ENCODE data around the gene IARS2.
"Not testable (repeated sequence)": the region's sequence is repeated elsewhere in the genome, so short reads cannot be mapped to it uniquely, and the experiment has no call there.

IARS2 gene

DNA sequence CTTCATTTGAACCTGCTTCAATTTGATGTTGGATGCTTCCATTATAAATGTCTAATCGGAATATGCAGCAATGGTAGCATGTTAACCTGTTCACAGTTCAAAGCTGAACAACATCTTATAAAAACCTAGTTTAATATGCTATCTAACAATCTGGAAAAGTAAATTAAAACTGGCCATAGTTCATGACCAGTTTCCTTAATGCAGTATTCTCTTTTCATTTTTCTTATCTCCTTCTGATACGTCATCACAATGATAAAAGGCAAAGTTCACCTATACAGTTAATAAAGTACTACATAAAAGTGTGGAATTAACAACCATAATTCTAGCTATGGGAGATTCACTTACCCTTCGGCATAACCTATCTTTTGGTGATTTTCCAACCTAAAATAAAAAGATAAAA lies 65.1 kb downstream of the IARS2 start:
- DNase-seq (ENCODE audit: extremely low spot score, insufficient read length, low read depth): no peak
- FAIRE-seq: no peak

DNA sequence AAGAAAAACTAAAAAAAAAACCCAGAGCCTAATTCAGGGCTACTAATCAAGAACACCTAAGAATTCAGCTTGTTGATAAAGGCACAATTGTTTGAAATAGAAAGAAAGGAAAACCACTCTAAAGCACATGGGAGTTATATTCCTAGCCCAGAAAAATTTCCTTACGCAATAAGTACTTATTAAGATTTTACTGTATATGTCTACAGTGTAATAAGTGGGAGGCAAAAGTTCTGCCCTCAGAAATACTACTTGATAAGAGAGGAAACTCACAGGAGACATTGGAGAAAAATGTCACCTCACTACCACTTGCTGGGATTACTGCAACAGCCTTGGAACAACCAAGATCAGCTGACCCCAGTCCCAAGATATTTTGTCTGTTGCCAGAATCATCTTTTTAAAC lies 66.1 kb downstream of the IARS2 start:
- DNase-seq (ENCODE audit: extremely low spot score, insufficient read length, low read depth) (no peak), FAIRE-seq (no peak)

DNA sequence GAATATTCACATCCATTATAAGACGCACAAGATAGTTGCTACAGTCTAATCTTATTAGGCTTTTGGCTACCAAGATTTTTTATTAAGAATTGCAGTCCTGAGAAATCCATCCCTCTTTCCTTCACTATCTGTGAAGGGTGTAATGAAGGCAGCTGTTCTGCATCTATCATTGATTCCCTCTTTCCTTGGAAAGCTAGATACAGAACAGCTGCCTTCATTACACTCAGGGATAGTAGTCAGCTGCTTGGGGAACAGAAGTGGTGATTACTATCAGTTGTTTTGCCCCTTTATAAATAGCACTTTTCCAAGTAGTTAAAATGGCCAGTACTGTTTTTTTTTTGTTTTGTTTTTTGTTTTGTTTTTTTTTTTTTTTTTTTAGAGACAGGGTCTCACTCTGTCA lies 70.2 kb downstream of the IARS2 start:
- FAIRE-seq: no peak
- no peak for DNase-seq (ENCODE audit: extremely low spot score, insufficient read length, low read depth)

DNA sequence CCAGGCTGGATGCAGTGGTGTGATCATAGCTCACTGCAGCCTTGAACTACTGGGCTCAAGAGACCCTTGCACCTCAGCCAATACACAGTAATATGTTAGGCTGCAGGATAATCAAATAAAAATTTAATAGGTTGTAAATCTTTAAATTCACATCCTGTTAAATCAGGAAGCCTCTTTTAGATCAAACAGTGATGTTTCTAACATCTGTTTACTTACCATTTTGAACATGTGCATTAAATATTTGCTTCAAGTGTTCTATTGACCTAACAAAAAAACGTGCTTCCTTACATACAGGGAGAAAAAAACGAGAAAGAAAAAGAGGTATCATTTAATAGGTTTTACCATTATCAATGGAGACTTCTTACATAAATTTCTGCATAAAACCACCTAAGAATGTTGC lies 70.6 kb downstream of the IARS2 start:
- DNase-seq (ENCODE audit: extremely low spot score, insufficient read length, low read depth): no peak
- FAIRE-seq: no peak

DNA sequence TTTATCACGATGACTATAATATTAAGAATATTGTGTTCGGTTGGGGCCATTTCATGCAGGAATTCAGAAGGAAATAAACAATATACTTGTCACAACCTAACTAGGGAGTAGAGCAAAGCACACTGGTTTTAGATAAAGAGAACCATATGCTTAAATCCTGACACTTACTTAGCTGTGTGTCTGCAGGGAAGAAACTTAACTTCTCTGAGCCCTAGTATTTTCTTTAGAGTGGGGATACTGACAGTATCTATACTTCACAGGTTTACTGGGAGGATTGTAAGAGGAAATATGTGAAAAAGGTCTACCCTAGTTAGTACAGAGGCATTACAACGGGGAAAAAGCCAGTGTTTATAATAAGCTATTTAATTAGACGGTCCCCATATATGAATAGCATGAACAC lies 72.9 kb downstream of the IARS2 start:
- DNase-seq (ENCODE audit: extremely low spot score, insufficient read length, low read depth) (no peak), FAIRE-seq (no peak)

DNA sequence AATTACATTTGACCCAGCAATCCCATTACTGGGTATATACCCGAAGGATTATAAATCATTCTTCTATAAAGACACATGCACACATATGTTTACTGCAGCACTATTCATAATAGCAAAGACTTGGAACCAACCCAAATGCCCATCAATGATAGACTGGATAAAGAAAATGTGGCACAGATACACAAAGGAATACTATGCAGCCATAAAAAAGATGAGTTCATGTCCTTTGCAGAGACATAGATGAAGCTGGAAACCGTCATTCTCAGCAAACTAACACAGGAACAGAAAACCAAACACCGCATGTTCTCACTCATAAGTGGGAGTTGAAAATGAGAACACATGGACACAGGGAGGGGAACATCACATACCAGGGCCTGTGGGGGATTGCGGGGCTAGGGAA lies 76.0 kb downstream of the IARS2 start:
- not testable (repeated sequence) for FAIRE-seq; DNase-seq (ENCODE audit: extremely low spot score, insufficient read length, low read depth)

DNA sequence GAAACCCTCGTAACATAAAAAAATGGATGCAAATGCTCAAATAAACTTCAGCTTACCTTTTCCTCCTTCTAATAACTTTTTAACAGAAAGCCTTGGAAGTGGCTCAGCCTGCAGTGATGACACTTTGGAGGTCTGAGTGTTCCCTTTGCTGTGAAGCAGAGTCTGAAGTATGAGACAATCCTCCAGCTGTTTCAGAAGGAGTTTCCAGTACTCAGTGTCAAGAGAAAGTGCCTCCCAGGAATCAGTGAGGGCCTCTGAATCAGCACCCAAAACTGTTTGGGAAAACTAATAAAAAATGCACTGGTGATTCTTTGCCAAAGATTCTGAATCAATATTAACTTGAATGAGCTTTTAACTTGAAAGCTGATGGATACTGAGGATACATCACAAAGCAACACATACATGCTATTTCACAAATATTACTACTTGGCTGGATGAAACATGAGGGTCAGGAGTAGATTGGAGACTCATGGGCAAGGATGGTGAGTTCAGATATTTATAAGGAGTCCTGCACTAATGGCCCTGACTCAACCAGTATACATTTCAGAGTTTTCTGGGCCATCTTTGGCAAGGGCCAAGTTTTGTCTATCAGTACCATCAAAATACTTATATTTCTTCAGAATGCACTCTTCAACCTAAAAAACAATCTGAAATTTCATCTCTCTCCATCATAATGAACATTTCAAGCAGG lies 77.0 kb downstream of the IARS2 start:
- DNase-seq (ENCODE audit: extremely low spot score, insufficient read length, low read depth) (no peak), FAIRE-seq (no peak)

DNA sequence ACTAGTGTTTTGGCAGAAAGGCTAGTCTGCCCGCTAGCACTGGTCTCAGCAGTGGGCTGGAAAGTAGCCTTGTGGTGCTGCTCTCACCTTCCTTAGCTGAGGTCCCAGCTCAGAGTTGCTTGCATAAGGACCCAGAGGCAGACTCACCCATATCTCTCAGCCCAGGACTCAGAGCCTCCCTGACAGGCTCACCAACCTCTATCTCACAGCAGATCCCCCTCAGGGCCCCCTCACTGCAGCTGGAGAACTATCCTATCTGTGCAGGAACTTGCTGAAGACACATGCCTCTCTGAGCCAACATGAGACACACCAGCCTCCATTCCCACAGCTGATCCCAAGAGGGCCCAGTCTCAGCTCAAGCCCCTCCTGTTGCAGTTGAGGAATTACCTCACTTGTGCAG lies 82.6 kb downstream of the IARS2 start:
- no peak for DNase-seq (ENCODE audit: extremely low spot score, insufficient read length, low read depth)
- FAIRE-seq: no peak

DNA sequence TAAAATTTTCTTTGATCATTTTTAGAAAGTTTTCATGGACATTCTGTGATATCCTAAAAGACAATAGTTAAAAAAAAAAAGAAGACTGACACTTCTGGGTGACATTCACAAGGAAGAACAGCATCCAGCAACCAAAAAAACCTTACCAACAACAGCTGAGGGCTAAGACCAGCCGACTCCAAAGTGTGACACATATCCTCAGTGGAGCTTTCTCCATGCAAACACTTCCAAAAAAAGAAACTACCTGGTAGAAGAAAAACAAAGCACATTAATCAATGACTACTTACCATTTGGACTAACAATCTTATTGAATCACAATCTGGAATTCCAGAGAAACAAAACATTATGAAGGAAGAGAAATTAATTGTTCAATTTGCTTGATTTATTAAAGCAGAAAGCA lies 88.2 kb downstream of the IARS2 start:
- DNase-seq (ENCODE audit: extremely low spot score, insufficient read length, low read depth) (no peak), FAIRE-seq (no peak)

DNA sequence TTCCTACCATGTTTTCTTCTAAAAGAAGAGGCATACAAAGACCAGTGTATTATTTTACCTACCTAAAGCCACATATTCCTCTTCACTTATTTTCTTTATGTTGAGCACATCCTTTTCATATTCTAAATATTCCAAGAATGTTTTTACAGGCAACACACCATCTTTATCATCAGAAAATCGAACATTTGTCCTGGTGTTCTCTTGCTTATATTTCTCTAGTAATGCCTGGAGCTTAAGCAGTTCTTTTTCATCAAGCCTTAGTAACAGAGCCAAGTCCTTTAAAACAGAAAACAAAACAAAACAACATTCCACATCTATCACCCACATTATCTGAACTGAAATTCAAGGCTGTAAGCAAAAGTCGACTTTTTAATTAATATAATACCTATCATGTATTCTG lies 88.7 kb downstream of the IARS2 start:
- FAIRE-seq (no peak), DNase-seq (ENCODE audit: extremely low spot score, insufficient read length, low read depth) (no peak)

DNA sequence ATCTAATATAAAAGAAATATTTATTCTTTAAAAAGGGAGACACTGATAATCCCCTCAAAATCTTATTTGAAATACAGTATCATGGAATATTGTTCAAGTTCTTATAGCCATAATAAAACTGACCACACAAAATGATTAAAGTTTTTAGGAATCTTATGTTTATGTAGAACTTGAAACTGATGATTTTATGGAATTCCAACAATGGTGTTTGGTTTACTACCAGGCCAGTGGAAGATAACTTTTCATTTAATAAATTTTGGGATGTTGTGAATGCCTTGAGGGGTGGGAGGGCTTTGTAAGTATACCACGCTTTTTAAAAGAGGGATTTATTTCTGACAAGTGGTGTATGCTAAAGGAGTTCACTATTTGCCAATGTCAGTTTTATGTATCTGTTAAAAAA lies 90.6 kb downstream of the IARS2 start:
- FAIRE-seq: no peak
- DNase-seq (ENCODE audit: extremely low spot score, insufficient read length, low read depth): no peak

DNA sequence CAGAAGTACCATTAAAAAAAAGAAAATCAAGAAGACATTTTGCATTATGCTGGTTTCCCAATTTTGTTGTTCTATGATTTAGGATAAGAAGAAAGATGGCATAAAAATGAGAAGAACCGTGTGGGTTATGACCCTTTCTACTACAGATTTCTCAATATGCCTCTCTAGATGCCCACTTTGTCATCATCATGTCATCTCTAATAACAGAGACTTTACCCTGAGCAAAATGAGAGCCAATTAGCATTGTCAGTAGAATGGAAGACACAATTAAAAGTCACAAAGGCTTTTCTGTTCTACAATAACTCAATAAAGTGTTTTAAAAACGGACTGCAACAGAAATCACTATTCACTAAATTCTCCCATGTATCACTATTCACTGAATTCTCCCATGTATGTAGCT lies 92.8 kb downstream of the IARS2 start:
- no peak for FAIRE-seq
- DNase-seq (ENCODE audit: extremely low spot score, insufficient read length, low read depth): no peak

DNA sequence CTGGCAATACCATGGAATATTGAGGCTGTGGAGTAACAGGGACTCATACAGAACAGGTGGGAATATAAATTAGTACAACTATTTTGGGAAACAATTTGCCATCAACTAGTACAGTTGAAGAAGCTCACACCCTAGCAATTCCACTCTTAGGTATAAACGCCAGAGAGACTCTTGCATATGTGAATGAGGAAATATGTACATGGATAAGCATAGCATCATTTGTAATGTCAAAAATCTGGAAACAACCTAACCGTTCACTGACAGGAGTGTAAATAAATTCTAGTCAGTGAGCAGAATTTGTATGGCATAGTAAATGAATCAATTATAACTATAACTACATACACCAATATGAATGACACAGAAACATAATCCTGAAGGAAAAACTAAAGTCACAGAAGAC lies 94.6 kb downstream of the IARS2 start:
- no peak for FAIRE-seq
- DNase-seq (ENCODE audit: extremely low spot score, insufficient read length, low read depth): no peak

DNA sequence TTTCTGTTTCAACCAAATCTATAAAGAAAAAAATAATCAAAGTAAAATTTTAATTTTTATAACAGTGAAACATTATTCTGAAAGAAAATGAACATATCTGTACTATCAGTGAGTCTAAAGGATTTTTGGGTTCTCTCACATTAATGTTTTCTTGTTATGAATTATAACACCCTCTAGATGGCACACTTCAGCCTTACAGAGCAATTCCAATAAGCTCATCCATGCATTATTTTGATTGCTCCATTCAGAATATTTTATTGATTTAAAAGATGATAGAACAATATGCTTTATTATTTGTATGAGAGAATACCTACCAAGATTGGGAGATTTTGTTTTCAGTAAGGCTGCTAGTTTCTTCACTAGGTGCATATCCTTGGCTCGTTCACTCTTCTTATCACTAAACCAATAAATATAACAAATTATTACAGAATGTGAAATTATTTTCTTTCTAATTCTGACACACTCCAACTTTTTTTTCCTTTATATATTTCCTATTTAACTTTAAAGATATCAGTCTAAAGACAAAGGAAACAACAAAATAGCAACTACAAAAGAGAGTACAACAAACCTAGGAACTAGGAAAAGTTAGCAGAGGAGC lies 95.9 kb downstream of the IARS2 start:
- DNase-seq (ENCODE audit: extremely low spot score, insufficient read length, low read depth) (no peak), FAIRE-seq (no peak)

DNA sequence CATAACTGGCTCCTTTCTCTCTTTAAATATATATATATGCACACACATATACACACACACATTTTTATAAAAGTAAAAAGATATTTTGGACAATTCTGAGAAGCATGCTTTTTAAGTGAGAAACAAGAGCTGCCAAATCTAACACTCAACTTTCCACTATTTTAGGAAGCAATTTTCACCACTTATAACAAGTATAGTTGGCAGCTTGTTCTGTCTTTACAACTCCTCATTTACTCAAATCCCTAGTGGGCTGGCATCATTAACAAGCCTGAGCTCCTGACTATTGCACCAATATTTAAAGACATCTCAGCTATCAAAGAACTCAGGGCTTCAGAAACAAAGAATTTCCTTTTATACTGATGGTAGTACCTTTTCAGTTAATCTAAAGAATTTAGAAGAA lies 101.8 kb downstream of the IARS2 start:
- no peak for DNase-seq (ENCODE audit: extremely low spot score, insufficient read length, low read depth)

More for the DNA sequence above, 101.8 kb downstream of the IARS2 start:
- no peak for FAIRE-seq
